Measurements from ENCODE around the gene RAPGEF6.
"Not testable (repeated sequence)": the region's sequence is repeated elsewhere in the genome, so short reads cannot be mapped to it uniquely, and the experiment has no call there.

The RAPGEF6 gene

GRCh38 chr5:131611064-131611381, 24.0 kb downstream of the RAPGEF6 start:
- no peak overlapping the region for H3K27ac ChIP-seq
- no peak overlapping the region for H3K4me3 ChIP-seq

GRCh38 chr5:131610198-131611063, 24.6 kb downstream of the RAPGEF6 start:
- Histone ChIP-seq H3K4me3 (no peak overlapping the region), H3K27ac (no peak overlapping the region)

- Histone ChIP-seq H3K4me3 (no peak overlapping the region), H3K27ac (no peak overlapping the region)
Measured at GRCh38 chr5:131609774-131610173, 25.3 kb downstream of the RAPGEF6 start.

- H3K4me3 ChIP-seq, result no peak overlapping the region
- H3K27ac ChIP-seq, result no peak overlapping the region
Measured at GRCh38 chr5:131608597-131608996, 26.4 kb downstream of the RAPGEF6 start.

GRCh38 chr5:131607903-131608540, 27.0 kb downstream of the RAPGEF6 start:
- Histone ChIP-seq H3K27ac (no peak overlapping the region), H3K4me3 (no peak overlapping the region)

GRCh38 chr5:131607418-131607817, 27.6 kb downstream of the RAPGEF6 start:
- Histone ChIP-seq H3K4me3 (no peak overlapping the region), H3K27ac (no peak overlapping the region)

- H3K4me3 ChIP-seq, result no peak overlapping the region
- H3K27ac ChIP-seq, result no peak overlapping the region
Measured at GRCh38 chr5:131605086-131605485, 29.9 kb downstream of the RAPGEF6 start.

GRCh38 chr5:131595088-131596033, 39.7 kb downstream of the RAPGEF6 start:
- no peak overlapping the region for H3K4me3 ChIP-seq
- H3K27ac ChIP-seq, result peak overlapping the region in 3 of 21 experiments; percentile 18 to 71 (median 36)

GRCh38 chr5:131593921-131594320, 41.1 kb downstream of the RAPGEF6 start:
- no peak overlapping the region for H3K4me3 ChIP-seq
- peak overlapping the region in 4 of 21 experiments; percentile 12 to 71 (median 26) for H3K27ac ChIP-seq

- not testable (repeated sequence) for H3K4me3 ChIP-seq
- H3K27ac ChIP-seq, result peak overlapping the region in 1 of 21 experiments; percentile 12
Measured at GRCh38 chr5:131593436-131593835, 41.6 kb downstream of the RAPGEF6 start.

- Histone ChIP-seq H3K27ac (no peak overlapping the region), H3K4me3 (no peak overlapping the region)
Measured at GRCh38 chr5:131589510-131590348, 45.3 kb downstream of the RAPGEF6 start.

GRCh38 chr5:131587541-131587940, 47.5 kb downstream of the RAPGEF6 start:
- no peak overlapping the region for H3K27ac ChIP-seq
- H3K4me3 ChIP-seq, result no peak overlapping the region

GRCh38 chr5:131581702-131582101, 53.3 kb downstream of the RAPGEF6 start:
- Histone ChIP-seq H3K4me3 (no peak overlapping the region), H3K27ac (no peak overlapping the region)

GRCh38 chr5:131579917-131580671, 54.9 kb downstream of the RAPGEF6 start:
- no peak overlapping the region for H3K4me3 ChIP-seq
- no peak overlapping the region for H3K27ac ChIP-seq

GRCh38 chr5:131575660-131576227, 59.3 kb downstream of the RAPGEF6 start:
- Histone ChIP-seq H3K27ac (no peak overlapping the region), H3K4me3 (no peak overlapping the region)

GRCh38 chr5:131571669-131572168, 63.3 kb downstream of the RAPGEF6 start:
- no peak overlapping the region for H3K27ac ChIP-seq
- no peak overlapping the region for H3K4me3 ChIP-seq

GRCh38 chr5:131570757-131571156, 64.3 kb downstream of the RAPGEF6 start:
- no peak overlapping the region for H3K4me3 ChIP-seq
- H3K27ac ChIP-seq, result no peak overlapping the region

- Histone ChIP-seq H3K4me3 (no peak overlapping the region), H3K27ac (no peak overlapping the region)
Measured at GRCh38 chr5:131564229-131564652, 70.8 kb downstream of the RAPGEF6 start.
